Fibroblast of skin of back (primary cell): ENCODE results near the gene SMTNL2.
"Not testable (repeated sequence)": the region's sequence is repeated elsewhere in the genome, so short reads cannot be mapped to it uniquely, and the experiment has no call there.

Experiments used
- DNase-seq: peaks from one replicate; pipeline ENCODE4 v3.0.0-alpha.2; 2013

SMTNL2 gene

DNA sequence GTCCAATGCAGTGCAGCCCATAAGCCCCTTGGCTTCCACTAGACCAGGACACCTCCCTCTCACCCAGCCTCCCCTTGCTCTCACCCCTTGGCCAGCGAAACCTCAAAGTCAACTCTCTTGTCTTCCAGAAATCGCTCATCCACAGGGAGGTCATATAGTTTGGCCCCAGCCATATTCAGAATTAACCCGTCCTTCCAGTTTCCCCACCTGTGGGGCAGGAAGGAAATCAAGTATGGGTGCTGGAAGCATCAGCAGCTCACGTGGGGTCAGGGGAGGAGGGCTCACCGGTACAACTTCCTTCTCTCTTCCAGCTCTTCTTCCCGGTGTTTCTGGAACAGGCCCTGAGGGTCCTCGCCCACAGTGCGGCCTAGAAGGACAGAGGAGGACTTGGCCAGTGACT lies 54.4 kb downstream of the SMTNL2 start:
- not testable (repeated sequence) for DNase-seq

DNA sequence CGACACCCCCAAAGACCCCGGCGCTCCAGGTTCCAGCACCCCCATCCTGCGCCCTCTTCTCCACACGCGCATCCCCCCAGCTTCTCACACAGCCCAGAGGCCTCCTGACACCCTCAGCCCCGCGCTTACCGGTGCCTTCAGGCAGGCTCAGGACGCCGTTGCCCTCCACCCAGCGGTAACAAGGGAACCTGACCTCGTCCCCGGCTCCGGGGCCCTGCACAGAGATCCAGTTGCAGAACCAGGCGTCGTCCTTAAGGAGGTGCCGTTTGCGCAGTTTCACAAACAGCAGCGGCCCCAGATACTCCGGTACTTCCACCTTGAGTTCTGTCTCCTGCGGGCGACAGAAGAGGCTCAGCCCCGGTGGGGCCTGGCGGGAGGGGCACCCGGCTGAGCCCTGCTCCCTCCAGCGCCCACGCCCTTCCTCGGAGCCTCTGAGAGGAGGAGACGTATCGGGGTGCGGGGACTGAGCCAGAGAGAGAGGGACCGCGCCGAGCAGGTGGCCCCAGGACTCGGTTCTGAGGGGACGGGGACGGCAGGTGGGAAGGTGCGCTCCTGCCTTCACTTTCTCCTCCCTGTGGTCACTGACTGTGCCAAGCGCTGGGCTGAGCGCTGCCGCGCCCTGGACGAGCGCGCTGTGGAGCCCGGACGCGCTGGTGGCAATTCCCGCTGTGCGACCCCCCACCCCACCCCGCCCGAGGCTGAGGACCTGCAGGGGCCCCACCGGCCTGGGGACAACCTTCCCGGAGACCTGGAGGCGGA lies 55.2 kb downstream of the SMTNL2 start:
- DNase-seq = not testable (repeated sequence)

DNA sequence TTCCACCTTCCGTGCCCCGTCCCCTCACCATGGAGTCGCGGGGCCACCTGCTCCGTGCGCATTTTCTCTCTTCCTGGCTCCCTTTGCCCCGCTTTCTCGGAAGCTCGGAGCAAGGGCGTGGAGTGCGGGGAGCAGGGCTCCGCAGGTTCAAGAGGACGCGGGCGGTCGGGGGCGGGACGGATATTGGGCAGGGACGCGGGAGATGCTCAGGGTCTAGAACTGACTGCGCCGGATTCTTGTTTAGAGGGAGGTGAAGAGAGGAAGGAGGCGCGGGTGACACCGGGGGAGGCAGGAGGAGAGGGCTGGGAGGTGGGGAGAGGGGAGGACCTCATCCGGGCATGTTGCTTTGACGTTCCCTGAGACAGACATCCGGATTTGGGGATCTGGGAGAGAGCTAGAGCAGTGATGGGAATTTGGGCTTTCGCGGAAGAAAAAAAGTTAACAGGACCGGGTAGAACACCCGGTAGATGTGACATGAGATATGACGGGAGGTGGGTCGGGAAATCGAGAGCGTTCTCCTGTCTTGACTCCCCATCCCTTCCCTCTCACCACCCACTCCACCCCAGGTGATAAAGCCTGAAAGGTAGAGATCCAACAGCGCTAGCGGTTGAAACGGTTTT lies 56.4 kb downstream of the SMTNL2 start:
- DNase-seq = not testable (repeated sequence)

DNA sequence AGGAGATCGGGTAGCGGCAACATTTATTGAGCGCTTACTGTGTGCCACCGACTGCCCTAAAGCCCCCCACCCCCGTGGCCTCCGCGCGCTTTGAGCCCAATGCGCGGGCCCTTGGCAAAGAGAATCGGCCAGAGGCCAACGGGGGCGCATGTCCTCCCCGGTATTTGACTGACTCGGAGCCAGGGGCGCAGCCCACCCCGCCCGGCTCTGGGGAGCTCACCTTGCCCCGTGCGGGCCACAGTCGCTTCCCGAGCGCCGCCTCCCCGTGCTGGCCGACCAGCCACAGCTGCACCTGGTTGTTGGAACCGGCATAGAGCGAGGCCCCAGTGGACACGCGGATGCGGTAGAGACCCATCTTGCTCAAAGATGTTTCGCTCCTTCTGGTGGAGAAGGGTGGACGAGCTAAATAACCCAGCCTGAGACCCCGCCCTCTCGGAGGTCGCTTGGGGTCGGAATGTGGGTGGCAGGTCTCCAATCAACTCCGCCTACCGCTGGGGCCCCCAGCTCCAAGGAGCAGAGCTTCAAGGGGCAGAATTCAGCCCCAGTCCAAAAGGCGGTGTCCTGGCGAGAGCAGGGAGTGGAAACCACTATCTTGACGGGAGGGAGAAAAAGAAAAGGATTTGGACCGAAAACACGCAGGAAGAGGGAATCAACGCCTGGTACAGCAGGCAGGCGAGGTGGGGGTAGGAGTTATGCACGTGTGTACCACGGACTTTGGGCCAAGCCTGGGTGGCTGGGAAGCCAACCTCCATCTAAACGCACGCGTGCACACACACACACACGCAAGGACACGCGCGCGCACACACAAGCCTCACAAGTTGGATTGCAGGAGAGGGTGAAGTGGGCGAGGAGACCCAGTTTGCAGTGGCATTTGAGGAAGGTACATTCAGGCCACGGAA lies 57.2 kb downstream of the SMTNL2 start, which contains the start of gene ALOX15:
Gene ALOX15 (minus strand): TSS at position 382 of the 899 bp plus-strand sequence. CDS start 27 bp downstream, at position 355.
- no peak for DNase-seq

DNA sequence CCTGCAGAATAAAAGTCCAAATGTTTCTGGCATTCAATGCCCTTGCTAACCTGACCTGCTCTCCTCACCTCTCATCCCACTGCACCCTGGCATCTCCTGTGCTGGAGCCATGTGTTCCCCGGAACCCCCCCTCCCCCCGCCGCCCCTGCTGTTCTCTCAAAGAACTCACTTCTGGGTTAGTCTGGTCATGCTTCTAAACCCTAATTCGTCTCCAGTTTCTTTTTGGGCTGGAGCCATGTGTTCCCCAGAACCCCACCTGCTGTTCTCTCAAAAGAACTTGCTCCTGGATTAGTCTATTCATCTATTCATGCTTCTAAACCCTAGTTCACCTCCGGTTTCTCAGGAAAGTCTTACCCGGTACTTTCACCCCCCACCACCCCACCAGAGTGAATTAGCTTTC lies 58.0 kb downstream of the SMTNL2 start:
- no peak for DNase-seq

DNA sequence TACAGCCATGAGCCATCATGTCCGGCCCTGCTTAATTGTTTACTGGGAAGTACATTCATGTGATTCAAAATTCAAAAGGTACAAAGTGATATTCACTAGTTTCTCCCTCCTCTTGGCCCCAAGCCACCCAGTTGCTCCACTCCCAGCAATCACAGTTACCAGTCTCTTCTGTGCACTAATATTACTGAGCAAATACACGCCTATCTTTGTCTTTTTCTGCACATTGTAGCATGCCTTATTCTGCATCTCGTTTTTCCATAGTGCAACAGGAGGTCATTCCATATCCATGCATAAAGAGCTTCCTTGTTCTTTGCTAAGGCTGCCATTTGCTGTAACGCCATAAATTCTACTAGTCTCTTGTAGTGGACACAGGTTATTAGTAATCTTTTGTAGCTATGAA lies 59.3 kb downstream of the SMTNL2 start:
- no peak for DNase-seq

DNA sequence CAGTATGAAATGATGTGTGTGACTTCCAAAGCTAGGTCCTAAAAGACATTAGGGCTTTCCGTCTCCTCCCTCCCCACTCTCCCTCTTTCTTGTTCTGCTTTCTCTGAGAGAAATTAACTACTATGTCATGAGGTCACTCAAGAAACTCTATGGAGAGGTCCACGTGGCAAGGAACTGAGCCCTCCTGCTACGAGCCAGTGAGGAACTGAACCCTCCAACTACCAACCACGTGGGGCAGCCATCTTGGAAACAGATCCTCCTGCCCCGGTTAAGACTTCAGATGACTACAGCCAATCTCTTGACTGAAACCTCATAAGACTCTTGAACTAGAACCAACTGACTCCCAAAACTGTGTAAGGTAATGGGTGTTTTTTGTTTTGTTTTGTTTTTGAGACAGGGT lies 61.3 kb downstream of the SMTNL2 start:
- DNase-seq = no peak

DNA sequence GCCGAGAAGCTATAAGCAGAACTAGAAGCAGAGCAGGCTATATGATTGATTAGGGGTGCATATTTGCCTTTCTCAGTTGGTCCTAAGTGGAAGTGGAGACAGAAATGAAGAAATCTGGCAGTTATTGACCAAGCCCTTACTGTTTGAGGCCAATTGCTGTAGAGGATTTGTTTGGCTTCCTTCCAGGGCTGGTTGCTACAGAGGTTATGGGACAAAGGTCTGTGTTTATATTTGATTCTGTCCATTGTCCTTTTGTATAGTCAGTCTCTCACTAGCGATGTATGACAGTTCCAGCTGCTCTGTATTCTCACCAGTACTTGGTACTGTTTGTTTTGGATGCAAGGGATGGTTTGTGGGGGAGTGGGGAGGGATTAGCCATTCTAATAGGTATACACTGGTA lies 64.4 kb downstream of the SMTNL2 start:
- DNase-seq = no peak

DNA sequence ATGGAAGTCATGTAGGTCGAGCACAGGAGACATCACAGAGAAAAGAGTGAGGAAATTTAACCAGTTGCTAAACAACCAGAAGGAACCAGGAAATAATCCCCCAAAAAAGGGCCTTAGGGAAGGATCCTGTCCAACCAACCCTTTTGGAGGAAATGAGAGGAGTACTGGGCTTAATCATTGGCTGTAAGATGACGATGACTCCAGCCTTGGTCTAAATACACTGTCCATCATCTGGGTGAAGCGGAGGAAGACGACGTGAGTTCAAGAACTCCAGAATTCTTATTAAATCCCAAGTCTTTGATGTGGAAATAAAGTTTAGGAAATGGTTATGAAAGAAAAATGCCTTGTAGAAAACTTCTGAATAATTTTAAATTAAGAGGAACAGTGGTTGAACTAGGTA lies 68.7 kb downstream of the SMTNL2 start:
- DNase-seq = no peak

DNA sequence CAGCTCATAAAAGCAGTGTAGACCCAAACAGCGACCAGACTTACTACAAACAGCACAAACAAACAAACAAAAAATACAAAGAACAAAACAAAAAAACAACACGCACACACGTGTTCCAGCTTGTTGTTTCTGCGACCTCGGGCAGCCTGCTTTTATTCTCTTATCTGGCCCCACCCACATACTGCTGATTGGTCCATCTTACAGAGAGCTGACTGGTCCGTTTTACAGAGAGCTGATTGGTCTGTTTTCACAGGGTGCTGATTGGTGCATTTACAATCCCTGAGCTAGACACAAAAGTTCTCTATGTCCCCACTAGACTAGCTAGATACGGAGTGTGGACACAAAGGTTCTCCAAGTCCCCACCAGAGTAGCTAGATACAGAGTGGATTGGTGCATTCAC lies 71.6 kb downstream of the SMTNL2 start:
- DNase-seq = not testable (repeated sequence)

DNA sequence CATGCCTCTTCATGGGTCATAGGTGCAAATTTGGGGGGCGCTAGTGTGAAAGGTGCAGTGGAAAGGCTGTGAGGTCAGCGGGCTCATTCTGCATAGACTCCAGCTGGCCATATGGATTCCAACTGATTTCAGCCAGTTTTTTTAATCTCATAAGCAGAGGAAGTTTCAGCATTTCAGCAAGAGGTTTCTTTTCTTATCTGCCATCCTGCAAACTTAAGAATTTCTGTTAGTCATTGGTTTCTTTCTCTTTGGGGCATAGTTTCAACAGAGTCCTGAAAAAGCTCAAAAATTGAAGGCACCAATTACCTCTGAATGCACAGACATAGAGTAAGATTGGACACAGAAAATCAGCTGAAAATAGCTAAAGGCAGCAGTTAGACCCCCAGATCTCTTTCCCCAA lies 73.3 kb downstream of the SMTNL2 start:
- no peak for DNase-seq
